LNCaP clone FGC (cell line): ENCODE measurements around the gene NEDD4L.
A peak's percentile ranks its signal among the peaks of the same experiment; 100 is the strongest.

Experiments used
- DNase-seq: peaks from one replicate; pipeline ENCODE4 v3.0.0-alpha.2; 2011; ENCODE audit warnings: low read depth
- H3K4me3 ChIP-seq: 2 replicates; pipeline ENCODE4 v1.5.1; 2011; ENCODE audit warnings: mild to moderate bottlenecking, low read depth, low read length, control low read depth
- CTCF ChIP-seq: IDR thresholded peaks from 2 replicates; pipeline ENCODE4 v1.5.1; 2012; ENCODE audit warnings: mild to moderate bottlenecking; ENCODE audit not compliant: control insufficient read depth, insufficient read depth; ENCODE audit errors: extremely low read depth

The NEDD4L gene

DNA sequence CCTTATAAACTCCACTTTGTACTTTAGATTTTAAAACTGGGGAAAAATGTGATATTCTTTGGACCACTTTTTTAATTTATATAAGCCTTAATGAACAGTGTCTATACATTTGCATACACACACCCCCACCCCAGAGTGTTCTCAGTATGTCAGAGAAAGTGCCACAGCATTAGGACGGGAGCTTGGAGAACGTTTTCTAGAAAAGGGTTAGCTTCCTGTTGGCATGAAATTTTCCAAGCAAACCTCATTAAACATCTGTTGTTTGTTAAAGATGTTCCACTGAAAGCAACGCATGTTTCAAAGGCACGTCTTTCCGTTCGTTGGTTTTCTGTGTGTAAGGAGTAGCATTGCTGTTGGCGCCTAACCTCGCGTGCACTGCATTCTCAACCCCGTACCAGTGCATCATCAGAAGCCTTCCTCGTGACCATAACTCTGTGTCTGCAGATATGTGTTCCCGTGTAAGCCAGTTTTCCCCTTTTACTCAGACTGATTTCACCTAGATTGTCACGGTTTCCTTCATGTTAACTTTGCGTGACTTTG, 356.4 kb downstream of the NEDD4L start:
- TF ChIP-seq CTCF: no peak
- H3K4me3 ChIP-seq: no peak overlapping the region
- peak; percentile 77 for DNase-seq

DNA sequence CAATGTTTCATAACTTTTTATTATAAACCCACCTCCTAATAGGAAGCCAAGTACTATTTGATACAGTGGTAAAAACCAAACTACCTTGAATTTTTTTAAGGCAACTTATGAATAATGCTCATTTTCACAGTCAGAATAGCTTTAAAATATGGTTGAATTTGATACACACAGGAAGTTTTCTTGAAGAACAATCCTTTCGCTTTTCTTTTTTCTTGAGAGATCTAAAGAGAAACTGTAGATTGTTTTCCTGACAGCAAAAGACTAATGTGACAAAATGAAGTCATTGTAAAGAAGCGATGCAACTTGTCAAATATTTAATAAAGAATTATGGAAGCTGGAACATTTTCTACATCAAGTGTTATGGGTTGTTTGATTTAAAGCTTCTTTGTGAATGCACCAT, 357.2 kb downstream of the NEDD4L start:
- no peak overlapping the region for H3K4me3 ChIP-seq
- TF ChIP-seq CTCF: no peak
- no peak for DNase-seq

GRCh38 chr18:58402247-58402646, 358.2 kb downstream of the NEDD4L start:
- DNase-seq: peak; percentile 79
- H3K4me3 ChIP-seq: no peak overlapping the region
- TF ChIP-seq CTCF: no peak

DNA sequence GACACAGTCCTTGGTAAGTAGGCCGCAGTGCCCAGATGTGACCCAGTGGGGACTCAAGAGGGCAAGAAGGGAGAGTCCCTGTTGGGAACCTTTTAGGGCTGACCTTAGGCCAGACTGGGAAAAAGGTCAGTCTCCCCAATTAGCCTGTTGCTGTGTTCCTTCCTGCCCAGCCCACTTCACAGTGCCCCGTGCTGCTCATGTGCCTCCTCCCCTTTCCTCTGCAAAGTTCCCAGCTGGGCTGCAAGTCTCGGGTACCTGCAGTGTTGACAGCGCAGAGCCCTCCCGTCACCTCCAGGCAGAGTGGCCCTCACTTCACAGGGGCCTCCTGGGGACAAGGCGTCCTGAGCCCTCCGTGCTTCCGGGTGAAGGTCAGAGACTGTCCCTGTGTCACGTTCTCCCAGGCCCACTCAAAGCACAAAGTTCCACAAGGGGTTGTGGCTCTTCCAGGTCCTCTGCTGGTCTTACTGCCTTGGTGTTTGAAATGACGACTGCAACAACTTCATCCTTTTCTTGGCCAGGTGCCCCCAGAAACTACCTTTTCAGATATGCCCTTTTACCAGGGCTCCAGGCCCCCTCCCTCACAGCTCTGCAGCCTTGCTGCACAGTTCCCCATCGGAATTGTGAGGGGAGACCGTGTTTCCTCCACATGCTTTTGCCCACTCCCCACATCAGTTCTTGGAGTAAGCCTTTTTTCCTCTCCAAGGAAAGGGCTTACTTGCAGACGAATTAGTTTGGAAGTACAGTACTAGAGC, 359.1 kb downstream of the NEDD4L start:
- TF ChIP-seq CTCF: no peak
- H3K4me3 ChIP-seq: no peak overlapping the region
- no peak for DNase-seq

DNA sequence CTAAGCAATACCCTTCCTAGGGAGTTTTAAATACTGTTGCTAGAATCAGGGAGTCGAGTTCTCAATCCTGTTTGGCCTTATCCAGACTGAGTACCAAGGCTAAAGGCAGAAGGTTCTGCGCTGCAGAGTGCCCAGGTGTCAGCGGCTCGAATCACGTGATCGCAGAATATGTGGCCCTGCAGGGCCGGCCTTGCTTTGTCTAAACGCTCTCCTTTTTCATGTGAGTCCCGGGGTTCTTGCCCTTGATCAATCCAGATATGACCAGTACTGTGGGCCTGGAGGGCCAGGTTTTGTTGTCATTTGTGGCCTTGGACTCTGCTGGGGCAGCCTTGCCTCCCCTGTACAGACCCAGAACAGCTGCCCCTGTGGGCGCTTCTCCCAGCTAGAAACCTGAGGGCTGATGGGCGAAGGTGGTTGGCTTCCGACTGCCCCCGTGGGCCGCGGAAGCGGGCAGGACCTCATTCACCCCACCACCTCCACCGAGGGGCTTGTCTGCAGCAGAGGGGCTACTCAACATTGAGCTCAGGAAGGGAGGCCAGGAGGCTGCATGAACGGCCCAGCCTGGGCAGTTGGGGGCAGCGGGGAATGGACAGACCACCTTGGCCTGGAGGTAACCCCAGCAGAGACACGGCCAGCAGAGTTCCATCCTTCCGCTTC, 359.9 kb downstream of the NEDD4L start:
- H3K4me3 ChIP-seq: no peak overlapping the region
- DNase-seq: no peak
- TF ChIP-seq CTCF: no peak

GRCh38 chr18:58405107-58405898, 361.3 kb downstream of the NEDD4L start:
- no peak for TF ChIP-seq CTCF
- no peak for DNase-seq

More at GRCh38 chr18:58405107-58405898, 361.3 kb downstream of the NEDD4L start:
- H3K4me3 ChIP-seq: no peak overlapping the region
